BE2C (cell line): ENCODE results near the gene CD22.
A peak's percentile ranks its signal among the peaks of the same experiment; 100 is the strongest.

ENCODE experiments used
- DNase-seq: peaks from one replicate; pipeline ENCODE4 v3.0.0-alpha.2; 2020
- H3K27me3 ChIP-seq: fragments of 250-450 bp; sonication (Bioruptor Pico); 2 replicates; pipeline ENCODE4 v1.5.1; 2020; ENCODE audit warnings: mild to moderate bottlenecking
- H3K36me3 ChIP-seq: fragments of 250-450 bp; sonication (Bioruptor Pico); 2 replicates; pipeline ENCODE4 v1.5.1; 2020; ENCODE audit warnings: mild to moderate bottlenecking
- H3K4me1 ChIP-seq: fragments of 250-450 bp; sonication (Bioruptor Pico); 2 replicates; pipeline ENCODE4 v1.5.1; 2020
- H3K4me3 ChIP-seq: 2 replicates; pipeline ENCODE4 v1.5.1; 2011; ENCODE audit warnings: low read depth, low read length
- H3K9me3 ChIP-seq: fragments of 250-450 bp; sonication (Bioruptor Pico); 2 replicates; pipeline ENCODE4 v1.5.1; 2020
- CTCF ChIP-seq: IDR thresholded peaks from 2 replicates; pipeline ENCODE4 v1.5.1; 2012; ENCODE audit warnings: mild to moderate bottlenecking, low read depth, low read length

Gene CD22

GRCh38 chr19:35320065-35320713 lies 8.8 kb upstream of the CD22 start:
- no peak for DNase-seq
- TF ChIP-seq CTCF, result no peak
- Histone ChIP-seq H3K4me1 (no peaks in the 10 kb centered on the region), H3K36me3 (no peaks in the 10 kb centered on the region), H3K9me3 (no peaks in the 10 kb centered on the region; the same call in 1 of the 2 replicates), H3K4me3 (no peak overlapping the region), H3K27me3 (no peaks in the 10 kb centered on the region)

- no peak for DNase-seq
- Histone ChIP-seq H3K4me1 (no peaks in the 10 kb centered on the region), H3K27me3 (peaks cover 3% of the 10 kb centered on the region; the same call in 1 of the 2 replicates), H3K9me3 (no peaks in the 10 kb centered on the region; the same call in 1 of the 2 replicates), H3K36me3 (no peaks in the 10 kb centered on the region), H3K4me3 (no peak overlapping the region)
- no peak for TF ChIP-seq CTCF
These were observed 7.7 kb upstream of the CD22 start for GRCh38 chr19:35321291-35321690.

GRCh38 chr19:35322014-35322413 lies 7.0 kb upstream of the CD22 start:
- no peaks in the 10 kb centered on the region for H3K36me3 ChIP-seq
- no peaks in the 10 kb centered on the region for H3K4me1 ChIP-seq
- no peak for TF ChIP-seq CTCF
- peaks cover 3% of the 10 kb centered on the region for H3K27me3 ChIP-seq
- no peak overlapping the region for H3K4me3 ChIP-seq
- no peaks in the 10 kb centered on the region; the same call in 1 of the 2 replicates for H3K9me3 ChIP-seq
- DNase-seq, result no peak

GRCh38 chr19:35327642-35328041 lies 1.3 kb upstream of the CD22 start:
- Histone ChIP-seq H3K9me3 (no peaks in the 10 kb centered on the region), H3K27me3 (peaks cover 3% of the 10 kb centered on the region), H3K36me3 (no peaks in the 10 kb centered on the region), H3K4me3 (no peak overlapping the region), H3K4me1 (no peaks in the 10 kb centered on the region)
- peak; percentile 64 for TF ChIP-seq CTCF
- no peak for DNase-seq

GRCh38 chr19:35329323-35329722 lies 336 bp downstream of the CD22 start:
- Histone ChIP-seq H3K9me3 (no peaks in the 10 kb centered on the region), H3K4me1 (no peaks in the 10 kb centered on the region), H3K4me3 (no peak overlapping the region), H3K36me3 (no peaks in the 10 kb centered on the region), H3K27me3 (peaks cover 3% of the 10 kb centered on the region)
- DNase-seq, result no peak
- TF ChIP-seq CTCF, result no peak

GRCh38 chr19:35330475-35330874 lies 1.5 kb downstream of the CD22 start:
- no peak for DNase-seq
- Histone ChIP-seq H3K27me3 (peaks cover 3% of the 10 kb centered on the region), H3K36me3 (no peaks in the 10 kb centered on the region), H3K9me3 (no peaks in the 10 kb centered on the region), H3K4me3 (no peak overlapping the region), H3K4me1 (no peaks in the 10 kb centered on the region)
- no peak for TF ChIP-seq CTCF
